PFSK-1 (cell line): ENCODE data around the gene EOMES.

ENCODE experiments used
- POLR2AphosphoS5 ChIP-seq: IDR thresholded peaks from 2 replicates; pipeline ENCODE4 v1.6.1; 2012; ENCODE audit warnings: low read depth, mild to moderate bottlenecking, control low read depth, low read length, moderate library complexity
- REST ChIP-seq, 2 experiments: IDR thresholded peaks; 2 replicates each; pipeline versions ENCODE4 v1.6.1 to v1.8.0; 2011 to 2012; ENCODE audit warnings: low read depth in 2 of 2, low read length in 2 of 2, control low read depth in 1 of 2, inconsistent platforms in 1 of 2, mild to moderate bottlenecking in 1 of 2, moderate library complexity in 1 of 2; ENCODE audit not compliant: insufficient read depth in 1 of 2

- TF ChIP-seq REST (IDR thresholded peaks at IDR 0.05; ENCODE audit: insufficient read depth in 1 of 2, low read depth in 2 of 2, low read length in 2 of 2), result no peak
- TF ChIP-seq POLR2AphosphoS5, result no peak
Measured at GRCh38 chr3:27723456-27723814, 1.3 kb upstream of the EOMES start.
